GM11168 (cell line): ENCODE measurements around the gene TMBIM4.

Experiments
- in situ Hi-C: fragments of 300-500 bp; cut with MboI; formaldehyde crosslinking; loops from one replicate; pipeline ENCODE4 v1.12.0; 2022; ENCODE audit warnings: low sequenced_read_pairs; ENCODE audit not compliant: unreplicated experiment

The TMBIM4 gene

GRCh38 chr12:66108386-66108785 is 61.4 kb downstream of the TMBIM4 start:
- in situ Hi-C loops: loop anchor here (10.0 to 25.0 kb wide), 2 partner anchors 504 to 796 kb away; no protein-coding TSS in a partner anchor

GRCh38 chr12:66107451-66107915 is 62.3 kb downstream of the TMBIM4 start:
- in situ Hi-C loops: loop anchor here (10.0 to 25.0 kb wide), 2 partner anchors 503 to 795 kb away; no protein-coding TSS in a partner anchor

- in situ Hi-C loops: loop anchor here (10.0 to 25.0 kb wide), 2 partner anchors 498 to 791 kb away; no protein-coding TSS in a partner anchor
Observed at GRCh38 chr12:66103016-66103913, 66.5 kb downstream of the TMBIM4 start.

GRCh38 chr12:66092559-66093269 is 77.1 kb downstream of the TMBIM4 start:
- in situ Hi-C loops: no loop called here

- in situ Hi-C loops: no loop called here
Observed at GRCh38 chr12:66090157-66090556, 79.6 kb downstream of the TMBIM4 start.

GRCh38 chr12:66087365-66087943 is 82.3 kb downstream of the TMBIM4 start:
- in situ Hi-C loops: no loop called here

GRCh38 chr12:66085998-66086397 is 83.8 kb downstream of the TMBIM4 start:
- in situ Hi-C loops: no loop called here
